ENCODE measurements around the gene PSMA6.

PSMA6 gene

DNA sequence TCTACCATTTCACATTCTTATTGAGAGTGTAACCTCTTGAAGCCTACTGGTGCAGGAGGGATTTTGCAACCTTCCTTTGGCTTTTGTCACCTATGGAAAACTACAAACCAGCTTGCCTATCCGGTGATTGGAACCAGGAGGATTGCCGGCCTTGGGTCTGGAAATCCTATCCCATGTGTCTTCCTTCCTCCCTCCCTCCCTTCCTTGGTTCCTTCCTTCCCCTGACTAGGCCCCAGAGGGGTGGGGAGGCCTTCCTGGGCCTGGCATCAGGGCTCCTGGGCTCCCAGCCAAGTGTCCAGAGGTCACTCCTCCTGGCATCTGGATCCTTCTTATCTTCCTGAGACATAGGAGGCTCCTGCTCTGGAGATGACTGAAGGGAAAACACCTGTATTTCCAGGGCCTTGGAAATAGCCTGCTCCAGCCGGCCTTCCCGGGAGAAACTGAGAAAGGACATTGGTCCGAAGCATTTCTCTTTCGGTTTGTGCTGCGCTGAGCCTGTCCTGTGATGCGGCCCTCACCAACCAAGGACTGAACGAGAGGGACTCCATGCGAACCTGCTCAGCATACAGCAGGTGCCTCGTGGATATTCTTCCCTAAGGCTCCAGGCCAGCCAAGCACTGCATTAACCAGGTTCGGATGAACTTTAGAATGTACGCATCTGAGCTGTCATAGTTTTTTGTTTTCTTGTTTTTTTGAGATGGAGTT is 43.4 kb downstream of the PSMA6 start:
- TF ChIP-seq CTCF (conservative IDR thresholded peaks at IDR 0.05) = no peak
- TF ChIP-seq ZFX (IDR thresholded peaks at IDR 0.05) = peak; percentile 45
- H3K27ac ChIP-seq = peak overlapping the region; percentile 83

GRCh38 chr14:35336171-35336493 is 44.0 kb downstream of the PSMA6 start:
- H3K27ac ChIP-seq = peak overlapping the region; percentile 83

GRCh38 chr14:35336494-35337268 is 44.5 kb downstream of the PSMA6 start:
- TF ChIP-seq ZFX (IDR thresholded peaks at IDR 0.05) = peak; percentile 66; the same call in 1 of the 2 replicates
- no peak for TF ChIP-seq CTCF (conservative IDR thresholded peaks at IDR 0.05)
- peak overlapping the region; percentile 83 for H3K27ac ChIP-seq

DNA sequence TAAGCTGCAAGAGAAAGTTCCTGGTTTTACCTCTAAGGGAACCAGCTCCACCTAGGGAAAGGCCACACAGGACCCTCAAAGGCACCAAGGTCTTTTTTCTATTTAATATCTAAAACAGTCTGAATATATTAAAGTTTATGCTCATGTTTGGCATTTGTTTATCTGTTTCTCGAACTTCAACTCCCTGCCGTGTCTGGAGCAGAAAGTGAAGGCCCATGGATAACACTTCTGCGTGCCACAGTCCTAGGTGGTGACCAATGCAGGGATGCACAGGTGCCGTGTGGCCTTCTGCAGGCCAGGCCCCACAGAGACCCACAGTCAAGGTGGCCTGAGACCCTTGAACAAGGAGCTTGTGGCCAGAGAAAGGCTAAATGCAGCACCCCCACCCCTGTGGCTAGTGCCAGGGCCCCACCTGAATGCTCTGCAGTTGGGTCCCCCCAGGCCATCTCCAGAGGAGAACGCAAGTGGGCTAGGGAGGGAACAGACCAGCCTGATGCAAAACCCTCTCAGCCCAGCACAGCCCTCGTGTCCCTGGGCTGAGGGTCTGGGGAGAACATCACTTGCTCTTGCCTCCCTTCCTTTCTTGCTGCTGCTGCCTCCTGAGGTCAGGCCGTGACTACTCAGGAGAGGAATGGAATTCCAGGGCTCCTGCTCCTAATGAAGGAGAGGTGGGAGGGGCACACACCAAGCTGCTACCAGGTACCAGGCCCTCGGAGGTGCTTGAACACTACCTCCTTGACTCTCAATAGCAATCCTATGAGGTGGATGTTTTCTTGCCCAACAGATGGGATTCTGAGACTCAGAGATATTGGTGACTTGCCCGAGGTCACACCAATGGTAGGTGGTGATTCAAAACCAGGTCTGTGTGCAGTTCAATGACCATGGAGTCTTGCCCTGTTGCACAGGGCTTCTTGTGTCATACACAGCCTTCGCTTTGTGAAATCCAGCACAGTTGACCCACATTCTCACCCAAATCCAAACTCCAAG is 45.4 kb downstream of the PSMA6 start:
- TF ChIP-seq ZFX (IDR thresholded peaks at IDR 0.05) = no peak
- no peak for TF ChIP-seq CTCF (conservative IDR thresholded peaks at IDR 0.05)
- peak overlapping the region; percentile 83 for H3K27ac ChIP-seq

GRCh38 chr14:35338731-35339405 is 46.7 kb downstream of the PSMA6 start:
- no peak for TF ChIP-seq ZFX (IDR thresholded peaks at IDR 0.05)
- no peak for TF ChIP-seq CTCF (conservative IDR thresholded peaks at IDR 0.05)
- H3K27ac ChIP-seq = peak overlapping the region; percentile 2; the same call in 1 of the 2 replicates

DNA sequence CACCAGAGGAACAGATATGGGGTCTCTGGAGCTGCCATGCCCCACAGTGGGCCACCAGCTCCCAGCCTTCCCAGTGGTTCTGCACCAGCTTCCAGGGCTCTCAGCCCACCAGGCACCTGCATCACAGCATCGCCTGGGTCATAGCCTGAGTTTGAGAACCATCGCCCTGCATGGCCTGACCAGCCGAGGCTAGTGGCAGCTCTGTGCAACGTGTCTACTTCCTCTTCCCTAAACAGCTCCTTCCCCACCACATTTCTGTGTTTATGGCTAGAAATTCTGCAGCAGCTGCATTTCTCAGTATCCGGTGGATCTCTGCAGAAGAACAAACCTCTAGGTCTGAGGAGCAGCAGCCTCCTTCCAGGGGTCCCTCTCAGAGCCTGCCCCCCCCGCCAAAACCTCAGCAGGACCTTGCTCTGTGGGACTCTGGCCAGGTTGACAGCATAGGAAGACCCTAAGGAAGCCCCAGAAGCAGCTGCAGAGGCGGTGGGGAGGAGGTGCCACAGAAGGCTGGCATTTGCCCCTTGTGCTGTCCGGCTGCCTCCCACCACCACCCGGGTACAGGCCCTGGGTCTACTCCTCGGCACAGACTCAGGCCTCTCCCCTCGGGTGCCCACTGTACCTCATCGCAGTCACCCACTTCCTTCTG is 47.7 kb downstream of the PSMA6 start:
- peak overlapping the region; percentile 95 for H3K27ac ChIP-seq
- no peak for TF ChIP-seq ZFX (IDR thresholded peaks at IDR 0.05)
- TF ChIP-seq CTCF (conservative IDR thresholded peaks at IDR 0.05) = no peak
